SKM-1 treated with dmso at 0.1 percent for 144 hours (cell line): ENCODE data around the gene ANAPC5.
"Not testable (repeated sequence)": the region's sequence is repeated elsewhere in the genome, so short reads cannot be mapped to it uniquely, and the experiment has no call there.

ENCODE experiments used
- DNase-seq: peaks from one replicate; lab custom pipeline; 2025; ENCODE audit not compliant: unreplicated experiment; lab: John Stamatoyannopoulos, UW

Gene ANAPC5, protein sequence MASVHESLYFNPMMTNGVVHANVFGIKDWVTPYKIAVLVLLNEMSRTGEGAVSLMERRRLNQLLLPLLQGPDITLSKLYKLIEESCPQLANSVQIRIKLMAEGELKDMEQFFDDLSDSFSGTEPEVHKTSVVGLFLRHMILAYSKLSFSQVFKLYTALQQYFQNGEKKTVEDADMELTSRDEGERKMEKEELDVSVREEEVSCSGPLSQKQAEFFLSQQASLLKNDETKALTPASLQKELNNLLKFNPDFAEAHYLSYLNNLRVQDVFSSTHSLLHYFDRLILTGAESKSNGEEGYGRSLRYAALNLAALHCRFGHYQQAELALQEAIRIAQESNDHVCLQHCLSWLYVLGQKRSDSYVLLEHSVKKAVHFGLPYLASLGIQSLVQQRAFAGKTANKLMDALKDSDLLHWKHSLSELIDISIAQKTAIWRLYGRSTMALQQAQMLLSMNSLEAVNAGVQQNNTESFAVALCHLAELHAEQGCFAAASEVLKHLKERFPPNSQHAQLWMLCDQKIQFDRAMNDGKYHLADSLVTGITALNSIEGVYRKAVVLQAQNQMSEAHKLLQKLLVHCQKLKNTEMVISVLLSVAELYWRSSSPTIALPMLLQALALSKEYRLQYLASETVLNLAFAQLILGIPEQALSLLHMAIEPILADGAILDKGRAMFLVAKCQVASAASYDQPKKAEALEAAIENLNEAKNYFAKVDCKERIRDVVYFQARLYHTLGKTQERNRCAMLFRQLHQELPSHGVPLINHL

DNA sequence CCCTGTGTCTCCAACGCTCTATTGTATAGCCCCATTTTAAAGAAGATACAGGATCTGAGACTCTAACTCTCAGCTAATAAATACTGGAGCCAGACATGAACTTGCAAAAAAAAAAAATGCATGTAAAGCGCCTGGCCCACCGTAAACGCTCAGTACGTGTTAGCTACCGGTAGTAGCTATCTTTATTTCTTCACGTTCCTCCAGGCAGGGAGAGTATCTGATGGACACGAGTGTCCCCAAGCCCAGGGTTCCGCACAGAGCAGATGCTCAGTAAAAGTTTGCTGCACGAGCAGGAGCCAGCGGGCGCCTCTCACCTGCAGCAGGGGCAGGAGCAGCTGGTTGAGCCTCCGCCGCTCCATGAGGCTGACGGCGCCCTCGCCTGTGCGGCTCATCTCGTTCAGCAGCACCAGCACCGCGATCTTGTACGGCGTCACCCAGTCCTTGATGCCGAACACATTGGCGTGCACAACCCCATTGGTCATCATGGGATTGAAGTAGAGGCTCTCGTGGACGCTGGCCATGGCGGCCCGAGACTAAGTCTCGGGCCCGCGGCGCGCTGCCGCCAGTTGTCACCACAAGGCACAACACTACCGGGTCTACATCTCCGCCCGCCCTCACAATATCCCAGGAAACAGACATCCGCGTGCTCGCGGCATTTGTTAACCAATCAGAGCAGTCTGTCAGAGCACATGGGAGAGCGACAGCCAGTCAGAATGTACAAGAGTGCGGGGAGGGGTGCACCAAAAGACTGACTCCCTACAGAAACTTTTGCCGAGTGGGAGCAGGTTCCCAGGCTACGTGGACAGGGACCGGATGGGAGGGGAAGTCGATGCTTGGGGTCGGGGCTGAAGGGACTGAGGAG is at the start of gene ANAPC5:
Gene ANAPC5 (minus strand): TSS at position 592 of the 862 bp plus-strand sequence. CDS start 71 bp downstream, at position 521.
- peak; percentile 90 for DNase-seq

DNA sequence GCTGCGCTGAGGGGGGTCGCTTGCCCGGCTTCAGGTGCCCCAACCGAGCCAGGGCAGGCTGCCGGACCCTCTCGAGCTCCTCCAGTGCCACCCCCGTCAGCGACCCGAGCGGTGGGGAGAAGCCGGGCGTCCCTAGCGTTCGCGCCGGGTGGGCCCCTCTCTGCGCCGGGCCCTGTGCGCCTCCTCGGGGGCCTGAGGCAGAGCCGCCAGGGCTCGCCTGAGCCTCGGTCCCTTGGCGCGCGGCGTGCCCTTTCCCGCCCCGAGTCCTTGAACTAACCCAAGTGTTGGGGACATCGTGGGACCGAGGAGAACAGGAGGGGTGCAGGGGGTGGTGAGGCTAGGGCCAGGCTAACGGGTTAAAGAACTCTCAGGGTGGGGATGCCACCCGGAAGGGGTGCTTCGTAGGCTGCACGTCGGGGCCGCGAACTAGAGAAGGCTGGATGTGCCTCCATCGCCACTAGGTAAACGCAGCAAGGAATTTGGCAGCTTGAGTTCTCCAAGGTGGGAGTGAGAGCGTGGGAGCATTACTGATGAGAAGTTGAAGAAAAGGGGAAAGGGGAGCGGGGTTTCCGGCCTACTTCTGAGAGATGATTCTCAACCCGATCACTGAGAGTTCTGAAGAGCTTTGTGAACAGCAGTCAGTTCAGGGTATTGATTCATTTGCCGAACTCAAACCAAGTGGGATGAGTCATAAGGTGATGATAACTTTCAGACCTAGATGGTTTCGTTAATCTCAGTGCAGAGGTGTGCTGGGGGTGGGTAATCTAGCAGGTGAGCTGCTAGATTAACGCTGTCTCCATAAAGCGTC is 48.3 kb upstream of the ANAPC5 start:
- DNase-seq: no peak

DNA sequence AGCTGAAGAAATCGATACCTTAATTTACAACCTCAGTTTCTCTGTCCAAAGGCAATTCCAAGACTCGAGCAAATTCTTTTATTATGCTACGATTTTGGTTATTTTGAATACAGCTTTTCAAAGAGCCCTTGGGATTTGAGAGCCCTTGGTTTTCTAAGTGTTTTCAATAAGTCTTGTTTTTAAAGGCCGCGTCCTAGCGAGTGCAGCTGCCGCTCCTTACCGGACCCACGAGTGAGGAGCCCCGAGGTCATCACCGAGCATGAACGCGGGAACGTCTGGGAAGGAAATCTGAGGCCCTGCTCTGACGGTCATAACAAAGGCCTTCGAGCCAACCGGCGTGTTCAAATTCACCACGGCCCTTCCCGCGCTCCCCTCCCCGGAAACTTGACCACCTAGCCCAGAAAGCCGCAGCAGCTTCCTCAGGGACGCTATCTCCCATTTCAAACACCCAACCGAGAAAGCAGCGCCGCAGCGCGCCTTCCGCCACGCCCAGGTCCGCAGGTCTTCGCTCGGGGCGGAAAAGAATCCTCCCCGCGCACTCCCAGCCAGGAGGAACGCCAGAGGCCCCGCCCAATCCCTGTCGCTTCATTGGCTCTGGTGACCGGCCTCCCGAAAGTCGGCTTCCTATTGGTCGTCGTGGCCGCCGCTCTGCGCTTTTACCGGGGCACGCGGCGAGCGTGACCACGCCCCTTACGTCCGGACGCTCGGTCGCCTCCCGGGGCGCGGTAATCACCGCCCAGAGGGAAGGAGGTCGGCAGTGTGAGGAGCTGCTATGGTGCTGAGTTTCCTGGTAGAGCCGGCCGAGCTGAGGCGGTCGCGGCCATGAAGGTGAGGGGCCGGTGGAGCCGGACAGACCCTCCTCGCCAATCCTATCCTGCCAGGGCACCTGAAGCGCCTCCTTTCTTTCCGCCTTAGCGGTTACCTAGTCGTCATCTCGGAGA is 47.5 kb upstream of the ANAPC5 start, which contains the start of gene RNF34:
Gene RNF34 (plus strand): TSS at position 728 of the 941 bp plus-strand sequence. CDS start 95 bp downstream, at position 823.
- peak; percentile 87 for DNase-seq

DNA sequence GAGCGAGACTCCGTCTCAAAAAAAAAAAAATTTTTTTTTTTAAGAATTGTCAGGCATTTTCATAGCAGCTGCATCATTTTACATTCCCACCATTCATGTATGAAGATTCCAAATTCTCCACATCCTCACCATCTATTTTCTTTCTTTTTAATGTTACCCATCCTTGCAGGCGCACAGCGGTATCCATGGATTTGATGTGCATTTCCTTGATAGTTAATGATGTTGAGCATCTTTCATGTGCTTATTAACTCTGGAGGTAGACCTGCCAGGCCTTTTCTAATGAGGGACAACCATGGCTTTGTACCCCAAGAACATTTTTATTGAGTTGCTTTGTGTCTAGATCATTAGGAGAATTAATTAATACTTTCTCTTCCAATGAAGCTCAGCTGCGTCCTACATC is 46.1 kb upstream of the ANAPC5 start:
- no peak for DNase-seq

DNA sequence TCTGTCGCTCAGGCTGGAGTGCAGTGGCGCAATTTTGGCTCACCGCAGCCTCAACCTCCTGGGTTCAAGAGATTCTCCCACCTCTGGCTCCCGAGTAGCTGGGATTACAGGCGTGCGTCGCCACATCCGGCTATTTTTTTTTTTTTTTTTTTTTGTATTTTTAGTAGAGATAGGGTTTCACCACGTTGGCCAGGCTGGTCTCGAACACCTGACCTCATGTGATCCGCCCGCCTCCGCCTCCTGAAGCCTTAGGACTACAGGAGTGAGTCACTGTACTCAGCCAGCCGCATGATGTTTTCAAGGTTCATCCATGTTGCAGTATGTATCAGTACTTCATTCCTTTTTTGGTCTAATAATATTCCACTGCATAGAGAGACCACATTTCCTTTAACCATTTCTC is 45.3 kb upstream of the ANAPC5 start:
- DNase-seq: no peak

DNA sequence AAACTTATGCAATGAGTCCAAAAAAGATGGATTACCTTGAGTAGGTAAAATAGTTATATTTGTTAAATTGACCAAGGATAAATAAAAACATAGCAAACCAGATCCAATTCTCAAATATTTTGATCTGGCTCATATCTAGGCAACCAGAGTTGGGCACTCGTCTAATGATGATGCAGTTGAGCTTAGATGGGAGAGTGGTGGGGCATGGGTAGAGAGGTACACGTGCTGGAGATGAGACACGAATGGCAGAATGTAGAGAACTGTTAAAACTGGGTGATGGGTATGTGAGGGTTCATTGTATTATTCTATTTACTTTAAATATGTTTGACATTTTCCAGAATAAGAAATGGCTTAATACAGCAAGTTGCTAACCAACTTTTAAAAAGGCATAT is 40.1 kb upstream of the ANAPC5 start:
- DNase-seq: no peak

DNA sequence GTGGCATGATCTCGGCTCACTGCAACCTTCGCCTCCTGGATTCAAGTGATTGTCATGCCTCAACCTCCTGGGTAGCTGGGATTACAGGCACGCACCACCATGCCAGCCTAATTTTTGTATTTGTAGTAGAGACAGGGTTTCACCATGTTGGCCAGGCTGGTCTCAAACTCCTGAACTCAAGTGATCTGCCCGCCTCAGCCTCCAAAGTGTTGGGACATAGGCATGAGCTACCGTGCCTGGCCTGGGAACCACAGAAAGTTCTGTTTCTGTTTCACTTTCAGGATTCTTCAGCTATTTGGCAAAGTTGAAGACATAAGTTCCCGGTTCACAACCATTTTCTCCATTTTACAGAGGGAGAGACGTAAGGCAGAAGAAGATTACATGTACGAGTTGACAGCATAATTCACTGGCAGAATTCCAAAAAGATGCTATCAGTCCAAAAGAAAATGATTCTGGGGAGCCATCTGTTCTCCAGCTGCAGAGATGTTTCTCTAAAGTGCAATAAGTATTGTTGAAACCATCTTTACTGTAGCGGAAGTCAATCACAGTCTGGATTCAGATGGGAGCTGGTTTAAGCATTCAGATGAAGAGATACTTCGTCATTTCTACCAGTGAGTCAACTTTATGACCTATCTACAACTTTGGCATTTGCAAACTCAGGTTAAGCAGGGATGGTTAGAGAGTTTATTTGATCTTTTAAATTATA is 39.6 kb upstream of the ANAPC5 start:
- no peak for DNase-seq

DNA sequence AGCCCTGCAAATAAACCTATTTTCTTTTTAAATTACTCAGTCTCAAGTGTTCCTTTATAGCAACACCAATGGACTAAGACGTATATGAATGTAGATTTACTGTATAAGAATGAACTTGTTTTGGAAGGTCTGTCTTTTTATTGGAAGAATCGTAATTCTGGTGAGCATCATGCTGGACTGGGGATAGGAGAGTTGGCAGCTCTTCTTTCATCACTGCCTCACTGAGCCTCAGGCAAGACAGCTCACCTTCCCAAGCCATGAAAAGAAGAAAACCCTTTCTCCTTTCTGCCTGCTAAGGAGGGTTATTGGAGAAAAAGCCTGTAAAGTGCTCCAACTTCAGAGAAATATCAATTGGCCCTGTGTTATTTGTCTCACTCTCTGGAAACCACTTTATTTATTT is 38.6 kb upstream of the ANAPC5 start:
- no peak for DNase-seq

DNA sequence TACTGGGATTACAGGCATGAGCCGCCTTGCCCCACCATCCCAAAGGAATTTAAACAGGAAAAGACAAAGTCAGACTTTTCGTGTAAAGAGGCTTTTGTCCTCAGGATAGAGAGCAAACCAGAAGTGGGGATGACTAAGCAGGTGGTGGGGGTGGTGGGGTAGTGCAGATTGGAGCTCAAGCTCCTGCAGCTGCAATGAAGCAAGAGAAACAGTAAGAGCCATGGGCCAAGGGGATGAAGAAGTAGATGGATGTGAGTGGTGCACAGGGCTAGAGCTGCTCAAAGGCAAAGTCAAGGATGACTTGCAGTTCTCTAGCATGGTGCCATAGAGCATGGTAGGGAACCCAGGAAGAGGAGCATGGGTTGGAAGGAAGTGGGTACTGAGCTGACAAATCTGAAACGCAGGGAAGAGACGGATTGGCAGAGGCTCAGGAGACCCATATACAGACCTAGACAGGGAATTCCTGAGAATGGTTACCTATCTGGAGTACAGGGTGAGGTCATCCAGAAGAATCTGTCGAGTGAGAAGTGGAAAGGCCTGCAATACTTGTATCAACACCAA is 36.3 kb upstream of the ANAPC5 start:
- no peak for DNase-seq

DNA sequence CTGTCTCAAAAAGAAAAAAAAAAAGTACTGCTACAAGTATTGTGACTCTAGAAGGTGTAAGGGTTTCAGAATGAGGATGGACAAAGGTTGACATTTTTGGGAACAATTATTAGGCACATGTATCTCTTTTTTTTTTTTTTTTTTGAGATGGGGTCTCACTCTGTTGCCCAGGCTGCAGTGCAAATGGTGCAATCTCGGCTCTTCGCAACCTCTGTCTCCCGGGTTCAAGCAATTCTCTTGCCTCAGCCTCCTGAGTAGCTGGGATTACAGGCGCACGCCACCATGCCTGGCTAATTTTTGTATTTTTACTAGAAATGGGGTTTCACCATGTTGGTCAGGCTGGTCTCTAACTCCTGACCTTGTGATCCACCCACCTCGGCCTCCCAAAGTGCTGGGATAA is 32.7 kb upstream of the ANAPC5 start:
- not testable (repeated sequence) for DNase-seq

DNA sequence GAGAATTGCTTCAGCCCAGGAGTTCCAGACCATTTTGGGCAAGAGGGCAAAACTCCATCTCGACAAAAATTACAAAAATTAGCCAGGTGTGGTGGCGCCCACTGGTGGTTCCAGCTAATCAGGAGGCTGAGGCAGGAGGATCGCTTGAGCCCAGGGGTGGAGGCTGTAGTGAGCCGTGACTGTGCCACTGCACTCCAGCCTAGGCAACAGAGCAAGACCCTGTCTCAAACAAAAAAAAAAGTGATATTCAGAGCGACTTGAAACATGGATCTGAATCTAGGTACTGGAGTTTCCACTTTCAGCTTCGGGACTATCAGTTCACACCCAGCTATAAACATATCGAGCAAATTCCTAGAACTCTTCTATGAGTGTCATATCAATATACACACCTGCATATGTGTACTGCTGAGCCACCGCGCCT is 31.4 kb upstream of the ANAPC5 start:
- no peak for DNase-seq

DNA sequence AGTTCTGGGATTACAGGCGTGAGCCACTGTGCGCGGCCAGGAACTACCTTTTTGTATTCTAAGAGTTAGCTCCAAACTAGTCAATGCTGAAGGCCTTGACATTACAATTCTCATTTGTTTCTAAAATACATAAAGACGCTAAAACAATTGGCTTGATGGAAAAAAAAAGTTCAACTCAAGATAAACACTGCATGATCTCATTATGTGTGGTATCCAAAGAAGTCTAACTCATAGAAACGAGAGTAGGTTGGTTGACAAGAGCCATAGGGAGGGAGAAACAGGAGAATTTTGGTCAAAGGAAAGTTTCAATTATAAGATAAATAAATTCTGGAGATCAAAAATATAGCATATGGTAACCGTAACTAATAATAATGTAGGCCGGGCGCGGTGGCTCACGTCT is 27.7 kb upstream of the ANAPC5 start:
- no peak for DNase-seq

DNA sequence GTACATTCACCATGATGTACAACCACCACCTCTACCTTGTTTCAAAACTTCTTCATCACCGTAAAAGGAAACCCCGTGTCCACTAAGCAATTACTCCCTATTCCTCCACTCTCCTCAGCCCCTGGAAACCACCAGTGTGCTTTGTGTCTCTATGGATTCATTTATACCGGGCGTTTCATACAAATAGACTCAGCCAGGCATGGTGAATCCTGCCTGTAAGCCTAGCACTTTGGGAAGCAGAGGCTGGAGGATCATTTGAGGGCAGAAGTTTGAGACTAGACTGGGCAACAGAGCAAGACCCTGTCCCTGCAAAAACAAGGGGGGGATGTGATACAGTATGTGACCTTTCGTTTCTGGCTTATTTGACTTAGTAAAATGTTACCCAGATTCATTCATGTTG is 26.5 kb upstream of the ANAPC5 start:
- no peak for DNase-seq

DNA sequence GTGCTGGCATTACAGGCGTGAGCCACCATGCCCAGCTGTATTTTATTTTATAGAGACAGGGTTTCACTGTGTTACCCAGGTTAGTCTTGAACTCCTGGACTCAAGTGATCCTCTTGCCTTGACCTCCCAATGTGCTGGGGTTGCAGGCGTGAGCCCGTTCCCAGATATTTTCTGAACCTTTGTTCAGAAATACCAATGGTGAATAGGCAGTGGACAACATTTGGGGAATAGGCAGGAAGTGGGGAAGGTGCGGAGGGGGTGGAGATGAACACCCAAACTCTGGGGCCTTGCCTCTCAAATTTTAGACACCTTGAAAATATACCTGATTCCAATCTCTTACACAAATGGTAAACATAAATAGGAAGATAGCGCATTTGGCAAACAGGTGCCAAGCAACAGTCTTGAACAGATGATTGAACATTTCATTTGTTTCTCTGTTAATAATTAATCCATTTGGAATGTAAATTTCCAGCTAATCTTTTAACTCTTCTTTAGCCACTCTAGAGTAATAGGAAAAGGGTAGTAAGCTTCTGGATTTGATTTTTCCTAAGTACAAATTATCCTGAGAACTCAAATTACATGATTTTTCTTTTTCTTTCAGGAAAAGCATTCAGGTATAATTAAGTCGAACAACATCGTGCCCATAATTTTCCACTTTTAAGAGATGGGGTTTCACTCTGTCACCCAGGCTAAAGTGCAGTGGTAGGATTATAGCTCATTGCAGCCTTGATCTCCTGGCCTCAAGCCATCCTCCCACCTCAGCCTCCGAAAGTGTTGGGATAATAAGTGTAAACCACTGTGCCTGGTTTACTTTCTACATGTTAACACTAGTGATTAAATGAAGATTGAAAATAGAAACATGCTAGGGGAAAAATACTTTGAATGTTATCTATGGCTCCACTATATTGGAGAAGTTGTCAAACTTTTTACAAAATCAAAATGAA is 24.8 kb upstream of the ANAPC5 start:
- DNase-seq: no peak

DNA sequence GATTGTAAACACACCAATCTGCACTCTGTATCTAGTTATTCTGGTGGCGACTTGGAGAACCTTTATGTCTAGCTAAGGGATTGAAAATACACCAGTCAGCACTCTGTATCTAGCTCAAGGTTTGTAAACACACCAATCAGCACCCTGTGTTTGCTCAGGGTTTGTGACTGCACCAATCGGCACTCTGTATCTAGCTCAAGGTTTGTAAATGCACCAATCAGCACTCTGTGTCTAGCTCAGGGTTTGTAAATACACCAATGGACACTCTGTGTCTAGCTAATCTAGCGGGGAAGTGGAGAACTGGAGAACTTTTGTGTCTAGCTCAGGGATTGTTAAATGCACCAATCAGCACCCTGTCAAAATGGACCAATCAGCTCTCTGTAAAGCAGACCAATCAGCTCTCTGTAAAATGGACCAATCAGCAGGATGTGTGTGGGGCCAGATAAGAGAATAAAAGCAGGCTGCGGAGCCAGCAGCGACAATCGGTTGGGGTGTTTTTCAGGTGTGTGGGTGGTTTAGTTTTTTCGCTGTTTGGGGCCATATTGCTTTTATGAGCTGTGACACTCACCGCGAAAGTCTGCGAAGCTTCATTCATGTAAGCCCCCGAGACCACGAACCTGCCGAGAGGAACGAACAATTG is 22.9 kb upstream of the ANAPC5 start:
- not testable (repeated sequence) for DNase-seq

DNA sequence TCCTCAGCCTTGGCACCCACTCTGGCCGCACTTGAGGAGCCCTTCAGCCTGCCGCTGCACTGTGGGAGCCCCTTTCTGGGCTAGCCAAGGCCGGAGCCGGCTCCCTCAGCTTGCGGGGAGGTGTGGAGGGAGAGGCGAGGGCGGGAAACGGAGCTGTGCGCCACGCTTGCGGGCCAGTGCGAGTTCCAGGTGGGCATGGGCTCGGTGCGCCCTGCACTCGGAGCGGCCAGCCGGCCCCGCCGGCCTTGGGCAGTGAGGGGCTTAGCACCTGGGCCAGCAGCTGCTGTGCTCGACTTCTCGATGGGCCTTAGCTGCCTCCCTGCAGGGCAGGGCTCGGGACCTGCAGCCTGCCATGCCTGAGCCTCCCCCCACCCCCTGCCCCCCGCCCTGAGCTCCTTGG is 22.1 kb upstream of the ANAPC5 start:
- not testable (repeated sequence) for DNase-seq

DNA sequence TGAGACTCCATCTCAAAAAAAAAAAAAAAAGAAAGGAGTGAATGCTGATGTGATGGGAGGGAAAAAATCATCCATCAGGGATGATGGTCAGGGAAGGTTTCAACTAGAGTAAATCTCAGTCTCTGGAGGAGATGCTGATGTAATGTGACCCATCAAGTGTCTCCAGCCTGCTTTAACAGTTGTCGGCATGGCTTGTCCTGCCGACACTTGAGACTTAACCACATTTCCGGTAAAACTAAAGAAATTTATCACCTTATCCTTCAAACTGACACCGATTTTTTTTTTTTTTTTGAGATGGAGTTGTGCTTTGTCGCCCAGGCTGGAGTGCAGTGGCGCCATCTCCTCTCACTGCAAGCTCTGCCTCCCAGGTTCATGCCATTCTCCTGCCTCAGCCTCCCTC is 21.5 kb upstream of the ANAPC5 start:
- DNase-seq: no peak
